WTC11 (cell line): ENCODE results near the gene FAM50B. TPM values are rescaled to one million over a fixed set of nuclear protein-coding genes. Genes with fewer than 3 reads are reported as not detected.

Source experiments
- ATAC-seq: fragments of 200-7000 bp; cut with Tn5 transposase; 2 replicates; pipeline ENCODE4 v1.10.0; 2021; ENCODE audit warnings: mild to moderate bottlenecking, moderate library complexity
- CTCF ChIA-PET: fragments of 300-600 bp; sonication (Branson Sonifier 250); formaldehyde crosslinking; loops from one replicate; lab custom pipeline; 2021; ENCODE audit warnings: antibody characterized with exemption; lab: Charles Lee
- POLR2A ChIA-PET: fragments of 350-600 bp; sonication (Branson Sonifier 250); formaldehyde crosslinking; loops from one replicate; lab custom pipeline; 2021; ENCODE audit warnings: antibody characterized with exemption; lab: Charles Lee
- DNase-seq: peaks from one replicate; pipeline ENCODE4 v3.0.0; 2021; ENCODE audit warnings: low spot score
- H3K27ac Mint-ChIP-seq: 2 replicates; pipeline ENCODE4 v1.8.0; 2021; ENCODE audit warnings: mixed read lengths
- H3K27me3 Mint-ChIP-seq: 2 replicates; pipeline ENCODE4 v1.8.0; 2021; ENCODE audit warnings: low read depth, mild to moderate bottlenecking, moderate library complexity, mixed read lengths
- H3K36me3 Mint-ChIP-seq: 2 replicates; pipeline ENCODE4 v1.8.0; 2021; ENCODE audit warnings: mixed read lengths
- H3K4me1 Mint-ChIP-seq: 2 replicates; pipeline ENCODE4 v1.8.0; 2022; ENCODE audit warnings: mixed read lengths
- H3K4me3 Mint-ChIP-seq: 2 replicates; pipeline ENCODE4 v1.8.0; 2021; ENCODE audit warnings: mild to moderate bottlenecking, moderate library complexity, mixed read lengths
- H3K9me3 Mint-ChIP-seq: 2 replicates; pipeline ENCODE4 v1.8.0; 2021; ENCODE audit warnings: mixed read lengths
- CBFB ChIP-seq: sonication (generic); formaldehyde crosslinking; IDR thresholded peaks from 2 replicates; pipeline ENCODE4 v1.8.1; 2022; ENCODE audit warnings: mild to moderate bottlenecking, low read depth, missing genetic modification reagents
- CREM ChIP-seq: sonication (generic); formaldehyde crosslinking; IDR thresholded peaks from 2 replicates; pipeline ENCODE4 v1.8.1; 2022; ENCODE audit warnings: mild to moderate bottlenecking, missing genetic modification reagents, moderate library complexity
- ESRRA ChIP-seq: sonication (generic); formaldehyde crosslinking; IDR thresholded peaks from 2 replicates; pipeline ENCODE4 v1.8.1; 2022; ENCODE audit warnings: mild to moderate bottlenecking, missing genetic modification reagents, borderline replicate concordance
- GTF2I ChIP-seq: fragments of 250-450 bp; sonication (Bioruptor Pico); conservative IDR thresholded peaks from 2 replicates; pipeline ENCODE4 v1.4.0; 2021; ENCODE audit warnings: mild to moderate bottlenecking
- HMGA2 ChIP-seq: fragments of 250-450 bp; sonication (Bioruptor Pico); IDR thresholded peaks from 2 replicates; pipeline ENCODE4 v1.4.0; 2021; ENCODE audit warnings: mild to moderate bottlenecking, moderate library complexity
- OVOL2 ChIP-seq: fragments of 250-450 bp; sonication (Bioruptor Pico); IDR thresholded peaks from 2 replicates; pipeline ENCODE4 v1.9.0; 2021; ENCODE audit warnings: mild to moderate bottlenecking, borderline replicate concordance
- SMAD3 ChIP-seq: sonication (generic); formaldehyde crosslinking; IDR thresholded peaks from 2 replicates; pipeline ENCODE4 v1.8.0; 2022; ENCODE audit warnings: missing genetic modification reagents, mild to moderate bottlenecking, borderline replicate concordance
- SMAD4 ChIP-seq: sonication (generic); formaldehyde crosslinking; IDR thresholded peaks from 2 replicates; pipeline ENCODE4 v1.8.0; 2022; ENCODE audit warnings: mild to moderate bottlenecking, missing genetic modification reagents
- TCF7 ChIP-seq: sonication (generic); formaldehyde crosslinking; IDR thresholded peaks from 2 replicates; pipeline ENCODE4 v1.8.0; 2022; ENCODE audit warnings: mild to moderate bottlenecking, low read depth, missing genetic modification reagents, moderate library complexity
- TEAD1 ChIP-seq: sonication (generic); formaldehyde crosslinking; IDR thresholded peaks from 2 replicates; pipeline ENCODE4 v1.8.0; 2022; ENCODE audit warnings: mild to moderate bottlenecking, missing genetic modification reagents
- TEAD4 ChIP-seq: sonication (generic); formaldehyde crosslinking; IDR thresholded peaks from 2 replicates; pipeline ENCODE4 v1.8.0; 2022; ENCODE audit warnings: mild to moderate bottlenecking, missing genetic modification reagents
- ZBTB21 ChIP-seq: sonication (generic); formaldehyde crosslinking; IDR thresholded peaks from 2 replicates; pipeline ENCODE4 v1.8.1; 2023; ENCODE audit warnings: mild to moderate bottlenecking, missing genetic modification reagents, borderline replicate concordance
- ZNF219 ChIP-seq: sonication (generic); formaldehyde crosslinking; IDR thresholded peaks from 2 replicates; pipeline ENCODE4 v1.8.0; 2023; ENCODE audit warnings: missing genetic modification reagents, mild to moderate bottlenecking, borderline replicate concordance
- ZNF232 ChIP-seq: sonication (generic); formaldehyde crosslinking; IDR thresholded peaks from 2 replicates; pipeline ENCODE4 v1.8.0; 2022; ENCODE audit warnings: mild to moderate bottlenecking, missing genetic modification reagents
- total RNA-seq: library from RNA; stranded (reverse); gene quantifications from 3 replicates; pipeline ENCODE4 v1.2.3, GENCODE V29; 2021
- TF ChIP-seq, protein P1 (sequence below): fragments of 200-600 bp; IDR thresholded peaks from 2 replicates; pipeline ENCODE4 v1.8.0; 2022; ENCODE audit warnings: antibody characterized with exemption
- TF ChIP-seq, protein P2 (sequence below): sonication (generic); formaldehyde crosslinking; IDR thresholded peaks from 2 replicates; pipeline ENCODE4 v1.8.0; 2023; ENCODE audit warnings: missing genetic modification reagents
- TF ChIP-seq, protein P3 (sequence below): sonication (generic); formaldehyde crosslinking; IDR thresholded peaks from 2 replicates; pipeline ENCODE4 v1.8.1; 2023; ENCODE audit warnings: mild to moderate bottlenecking, missing genetic modification reagents, moderate library complexity
- TF ChIP-seq, protein P4 (sequence below): sonication (generic); formaldehyde crosslinking; conservative IDR thresholded peaks from 2 replicates; pipeline ENCODE4 v1.8.1; 2022; ENCODE audit warnings: mild to moderate bottlenecking, missing genetic modification reagents
- TF ChIP-seq, protein P5 (sequence below): fragments of 250-450 bp; sonication (Bioruptor Pico); IDR thresholded peaks from 2 replicates; pipeline ENCODE4 v1.9.0; 2021; ENCODE audit warnings: mild to moderate bottlenecking
- TF ChIP-seq, protein P6 (sequence below): fragments of 250-450 bp; sonication (Bioruptor Pico); IDR thresholded peaks from 2 replicates; pipeline ENCODE4 v1.9.0; 2021; ENCODE audit warnings: moderate library complexity, mild to moderate bottlenecking, inconsistent platforms, borderline replicate concordance
- TF ChIP-seq, protein P7 (sequence below): sonication (generic); formaldehyde crosslinking; IDR thresholded peaks from 2 replicates; pipeline ENCODE4 v1.8.1; 2022; ENCODE audit warnings: mild to moderate bottlenecking, missing genetic modification reagents, moderate library complexity, borderline replicate concordance
- TF ChIP-seq, protein P8 (sequence below): sonication (generic); formaldehyde crosslinking; IDR thresholded peaks from 2 replicates; pipeline ENCODE4 v1.8.1; 2023; ENCODE audit warnings: mild to moderate bottlenecking, missing genetic modification reagents

FAM50B gene
- total RNA-seq, 1 experiment from 2014 or later, result 2.1 TPM

DNA sequence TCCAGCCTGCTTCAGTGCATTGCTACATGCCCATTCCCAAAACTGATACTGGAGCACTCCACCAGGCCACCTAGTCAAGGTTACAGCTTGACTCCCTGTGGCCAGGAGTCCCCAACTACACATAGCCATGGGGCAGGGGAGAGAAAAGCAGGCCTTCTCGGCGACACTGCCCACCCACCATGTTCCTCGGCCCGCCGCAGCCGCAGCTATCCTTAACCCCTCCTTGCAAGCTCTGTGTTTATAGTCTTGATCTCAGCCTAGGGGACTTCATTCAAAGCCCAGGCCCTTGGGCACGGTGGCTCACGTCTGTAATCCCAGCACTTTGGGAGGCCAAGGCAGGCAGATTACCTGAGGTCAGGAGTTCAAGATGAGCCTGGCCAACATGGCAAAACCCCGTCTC is 39.2 kb upstream of the FAM50B start (continued):
- TF ChIP-seq, protein P1, sequence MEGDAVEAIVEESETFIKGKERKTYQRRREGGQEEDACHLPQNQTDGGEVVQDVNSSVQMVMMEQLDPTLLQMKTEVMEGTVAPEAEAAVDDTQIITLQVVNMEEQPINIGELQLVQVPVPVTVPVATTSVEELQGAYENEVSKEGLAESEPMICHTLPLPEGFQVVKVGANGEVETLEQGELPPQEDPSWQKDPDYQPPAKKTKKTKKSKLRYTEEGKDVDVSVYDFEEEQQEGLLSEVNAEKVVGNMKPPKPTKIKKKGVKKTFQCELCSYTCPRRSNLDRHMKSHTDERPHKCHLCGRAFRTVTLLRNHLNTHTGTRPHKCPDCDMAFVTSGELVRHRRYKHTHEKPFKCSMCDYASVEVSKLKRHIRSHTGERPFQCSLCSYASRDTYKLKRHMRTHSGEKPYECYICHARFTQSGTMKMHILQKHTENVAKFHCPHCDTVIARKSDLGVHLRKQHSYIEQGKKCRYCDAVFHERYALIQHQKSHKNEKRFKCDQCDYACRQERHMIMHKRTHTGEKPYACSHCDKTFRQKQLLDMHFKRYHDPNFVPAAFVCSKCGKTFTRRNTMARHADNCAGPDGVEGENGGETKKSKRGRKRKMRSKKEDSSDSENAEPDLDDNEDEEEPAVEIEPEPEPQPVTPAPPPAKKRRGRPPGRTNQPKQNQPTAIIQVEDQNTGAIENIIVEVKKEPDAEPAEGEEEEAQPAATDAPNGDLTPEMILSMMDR, result no peak
- TF ChIP-seq TEAD1 (CRISPR knock-in tag) (no peak), GTF2I (CRISPR knock-in tag) (no peak)

DNA sequence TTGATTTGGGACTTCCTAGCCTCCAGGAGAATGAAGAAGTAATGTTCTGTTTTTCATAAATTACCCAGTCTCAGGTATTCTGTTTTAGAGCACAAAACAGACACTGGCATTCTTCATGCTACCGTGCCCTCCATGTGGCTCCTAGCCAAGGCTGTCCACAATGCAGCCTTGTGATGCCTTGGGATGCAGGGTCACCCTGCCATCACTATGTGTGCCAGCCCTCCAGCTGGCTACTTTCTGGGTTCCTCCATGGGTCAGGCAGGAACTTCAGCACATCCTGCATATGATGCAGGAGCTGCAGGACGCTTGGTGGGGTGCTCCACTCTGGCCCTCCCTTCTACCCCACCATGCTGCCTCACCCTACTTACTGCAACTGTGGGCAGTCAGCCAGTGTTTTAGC is 38.0 kb upstream of the FAM50B start:
- Mint-ChIP-seq H3K27me3 (no peaks in the 10 kb centered on the region), H3K4me1 (peaks cover 6% of the 10 kb centered on the region)
- POLR2A ChIA-PET, result no interaction called here
- TF ChIP-seq TCF7 (CRISPR knock-in tag) (no peak), ZNF232 (CRISPR knock-in tag) (no peak), SMAD4 (no peak), OVOL2 (CRISPR knock-in tag) (no peak), ZBTB21 (CRISPR knock-in tag) (no peak), TEAD4 (no peak), SMAD3 (no peak), HMGA2 (CRISPR knock-in tag) (no peak), ESRRA (CRISPR knock-in tag) (no peak), ZNF219 (CRISPR knock-in tag) (no peak), CREM (CRISPR knock-in tag) (no peak), CBFB (CRISPR knock-in tag) (no peak)
- TF ChIP-seq, protein P2, sequence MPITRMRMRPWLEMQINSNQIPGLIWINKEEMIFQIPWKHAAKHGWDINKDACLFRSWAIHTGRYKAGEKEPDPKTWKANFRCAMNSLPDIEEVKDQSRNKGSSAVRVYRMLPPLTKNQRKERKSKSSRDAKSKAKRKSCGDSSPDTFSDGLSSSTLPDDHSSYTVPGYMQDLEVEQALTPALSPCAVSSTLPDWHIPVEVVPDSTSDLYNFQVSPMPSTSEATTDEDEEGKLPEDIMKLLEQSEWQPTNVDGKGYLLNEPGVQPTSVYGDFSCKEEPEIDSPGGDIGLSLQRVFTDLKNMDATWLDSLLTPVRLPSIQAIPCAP (CRISPR knock-in tag), result no peak
- TF ChIP-seq, protein P3, sequence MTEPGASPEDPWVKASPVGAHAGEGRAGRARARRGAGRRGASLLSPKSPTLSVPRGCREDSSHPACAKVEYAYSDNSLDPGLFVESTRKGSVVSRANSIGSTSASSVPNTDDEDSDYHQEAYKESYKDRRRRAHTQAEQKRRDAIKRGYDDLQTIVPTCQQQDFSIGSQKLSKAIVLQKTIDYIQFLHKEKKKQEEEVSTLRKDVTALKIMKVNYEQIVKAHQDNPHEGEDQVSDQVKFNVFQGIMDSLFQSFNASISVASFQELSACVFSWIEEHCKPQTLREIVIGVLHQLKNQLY (CRISPR knock-in tag), result no peak
- TF ChIP-seq, protein P4, sequence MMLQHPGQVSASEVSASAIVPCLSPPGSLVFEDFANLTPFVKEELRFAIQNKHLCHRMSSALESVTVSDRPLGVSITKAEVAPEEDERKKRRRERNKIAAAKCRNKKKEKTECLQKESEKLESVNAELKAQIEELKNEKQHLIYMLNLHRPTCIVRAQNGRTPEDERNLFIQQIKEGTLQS (CRISPR knock-in tag), result no peak
- TF ChIP-seq, protein P5, sequence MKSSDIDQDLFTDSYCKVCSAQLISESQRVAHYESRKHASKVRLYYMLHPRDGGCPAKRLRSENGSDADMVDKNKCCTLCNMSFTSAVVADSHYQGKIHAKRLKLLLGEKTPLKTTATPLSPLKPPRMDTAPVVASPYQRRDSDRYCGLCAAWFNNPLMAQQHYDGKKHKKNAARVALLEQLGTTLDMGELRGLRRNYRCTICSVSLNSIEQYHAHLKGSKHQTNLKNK (CRISPR knock-in tag), result no peak
- TF ChIP-seq, protein P6, sequence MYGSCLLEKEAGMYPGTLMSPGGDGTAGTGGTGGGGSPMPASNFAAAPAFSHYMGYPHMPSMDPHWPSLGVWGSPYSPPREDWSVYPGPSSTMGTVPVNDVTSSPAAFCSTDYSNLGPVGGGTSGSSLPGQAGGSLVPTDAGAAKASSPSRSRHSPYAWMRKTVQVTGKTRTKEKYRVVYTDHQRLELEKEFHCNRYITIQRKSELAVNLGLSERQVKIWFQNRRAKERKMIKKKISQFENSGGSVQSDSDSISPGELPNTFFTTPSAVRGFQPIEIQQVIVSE, result no peak
- TF ChIP-seq, protein P7, sequence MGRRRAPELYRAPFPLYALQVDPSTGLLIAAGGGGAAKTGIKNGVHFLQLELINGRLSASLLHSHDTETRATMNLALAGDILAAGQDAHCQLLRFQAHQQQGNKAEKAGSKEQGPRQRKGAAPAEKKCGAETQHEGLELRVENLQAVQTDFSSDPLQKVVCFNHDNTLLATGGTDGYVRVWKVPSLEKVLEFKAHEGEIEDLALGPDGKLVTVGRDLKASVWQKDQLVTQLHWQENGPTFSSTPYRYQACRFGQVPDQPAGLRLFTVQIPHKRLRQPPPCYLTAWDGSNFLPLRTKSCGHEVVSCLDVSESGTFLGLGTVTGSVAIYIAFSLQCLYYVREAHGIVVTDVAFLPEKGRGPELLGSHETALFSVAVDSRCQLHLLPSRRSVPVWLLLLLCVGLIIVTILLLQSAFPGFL, result no peak
- TF ChIP-seq, protein P8, sequence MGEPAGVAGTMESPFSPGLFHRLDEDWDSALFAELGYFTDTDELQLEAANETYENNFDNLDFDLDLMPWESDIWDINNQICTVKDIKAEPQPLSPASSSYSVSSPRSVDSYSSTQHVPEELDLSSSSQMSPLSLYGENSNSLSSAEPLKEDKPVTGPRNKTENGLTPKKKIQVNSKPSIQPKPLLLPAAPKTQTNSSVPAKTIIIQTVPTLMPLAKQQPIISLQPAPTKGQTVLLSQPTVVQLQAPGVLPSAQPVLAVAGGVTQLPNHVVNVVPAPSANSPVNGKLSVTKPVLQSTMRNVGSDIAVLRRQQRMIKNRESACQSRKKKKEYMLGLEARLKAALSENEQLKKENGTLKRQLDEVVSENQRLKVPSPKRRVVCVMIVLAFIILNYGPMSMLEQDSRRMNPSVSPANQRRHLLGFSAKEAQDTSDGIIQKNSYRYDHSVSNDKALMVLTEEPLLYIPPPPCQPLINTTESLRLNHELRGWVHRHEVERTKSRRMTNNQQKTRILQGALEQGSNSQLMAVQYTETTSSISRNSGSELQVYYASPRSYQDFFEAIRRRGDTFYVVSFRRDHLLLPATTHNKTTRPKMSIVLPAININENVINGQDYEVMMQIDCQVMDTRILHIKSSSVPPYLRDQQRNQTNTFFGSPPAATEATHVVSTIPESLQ (CRISPR knock-in tag), result no peak
- TF ChIP-seq, all 79 proteins: peak for 0
- no peak overlapping the region for H3K27ac Mint-ChIP-seq
- CTCF ChIA-PET, result interaction anchor here (0.9 to 1.7 kb wide), 4 partner anchors 38 to 180 kb away, joined by 3 to 8 read pairs (median 4); partner anchors contain the start of gene FAM50B
- H3K36me3 Mint-ChIP-seq, result no peaks in the 10 kb centered on the region
- no peaks in the 10 kb centered on the region for H3K9me3 Mint-ChIP-seq
- ATAC-seq (no peak), DNase-seq (no peak)
- H3K4me3 Mint-ChIP-seq, result no peak overlapping the region
